Amniotic stem cell (primary cell): ENCODE data around the gene RETN.

Experiments used
- DNase-seq: peaks from one replicate; lab custom pipeline; 2025; lab: John Stamatoyannopoulos, UW

Gene RETN

DNA sequence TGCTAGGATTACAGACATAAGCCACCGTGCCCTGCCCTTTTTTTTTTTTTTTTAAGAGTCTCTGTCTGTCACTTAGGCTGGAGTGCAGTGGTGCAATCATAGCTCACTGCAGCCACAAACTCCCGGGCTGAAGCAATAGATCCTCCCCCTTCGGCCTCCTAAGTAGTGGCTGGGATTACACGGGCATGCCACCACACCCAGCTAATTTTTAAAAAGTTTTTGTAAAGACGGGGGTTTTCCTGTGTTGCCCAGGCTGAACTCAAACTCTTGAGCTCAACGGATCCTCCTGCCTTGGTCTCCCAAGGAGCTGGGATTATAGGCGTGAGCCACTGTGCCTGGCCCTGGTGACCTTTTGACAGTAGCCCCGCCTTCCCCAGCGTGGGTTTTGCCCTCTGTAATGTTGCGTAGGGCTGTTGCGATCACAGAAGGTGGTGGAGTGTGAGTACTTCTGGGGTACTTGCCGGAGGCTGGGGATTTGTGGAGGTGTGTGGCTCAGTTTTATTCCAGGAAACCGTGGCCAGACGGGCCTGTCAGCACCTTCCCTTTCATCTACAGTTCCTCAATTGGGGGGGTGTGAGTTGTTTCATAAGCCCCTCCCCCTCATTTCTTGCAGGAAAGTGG, 11.6 kb upstream of the RETN start:
- no peak for DNase-seq

DNA sequence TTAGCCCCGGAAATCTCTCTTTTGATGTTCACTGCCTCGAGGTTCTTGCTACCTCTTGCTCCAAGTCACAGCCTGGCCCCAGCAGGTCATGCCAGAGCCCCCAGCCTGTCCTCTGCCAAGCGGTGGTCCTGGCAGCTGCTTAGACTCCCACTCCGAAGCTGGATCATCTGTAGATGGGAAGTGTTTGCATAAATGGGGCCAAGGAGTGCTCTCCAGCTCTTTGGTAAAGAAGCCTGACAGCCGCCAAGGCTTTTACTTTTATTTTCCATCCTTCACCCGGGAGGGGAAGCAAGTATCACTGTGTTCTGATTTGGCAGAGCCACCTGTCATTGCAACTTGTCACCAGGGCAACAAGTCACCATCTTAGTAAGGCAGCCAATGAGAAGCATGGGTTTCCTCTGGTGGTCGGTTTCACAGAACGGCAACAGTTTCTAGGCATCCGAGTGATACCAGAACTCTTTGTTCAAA, 10.6 kb upstream of the RETN start:
- no peak for DNase-seq

DNA sequence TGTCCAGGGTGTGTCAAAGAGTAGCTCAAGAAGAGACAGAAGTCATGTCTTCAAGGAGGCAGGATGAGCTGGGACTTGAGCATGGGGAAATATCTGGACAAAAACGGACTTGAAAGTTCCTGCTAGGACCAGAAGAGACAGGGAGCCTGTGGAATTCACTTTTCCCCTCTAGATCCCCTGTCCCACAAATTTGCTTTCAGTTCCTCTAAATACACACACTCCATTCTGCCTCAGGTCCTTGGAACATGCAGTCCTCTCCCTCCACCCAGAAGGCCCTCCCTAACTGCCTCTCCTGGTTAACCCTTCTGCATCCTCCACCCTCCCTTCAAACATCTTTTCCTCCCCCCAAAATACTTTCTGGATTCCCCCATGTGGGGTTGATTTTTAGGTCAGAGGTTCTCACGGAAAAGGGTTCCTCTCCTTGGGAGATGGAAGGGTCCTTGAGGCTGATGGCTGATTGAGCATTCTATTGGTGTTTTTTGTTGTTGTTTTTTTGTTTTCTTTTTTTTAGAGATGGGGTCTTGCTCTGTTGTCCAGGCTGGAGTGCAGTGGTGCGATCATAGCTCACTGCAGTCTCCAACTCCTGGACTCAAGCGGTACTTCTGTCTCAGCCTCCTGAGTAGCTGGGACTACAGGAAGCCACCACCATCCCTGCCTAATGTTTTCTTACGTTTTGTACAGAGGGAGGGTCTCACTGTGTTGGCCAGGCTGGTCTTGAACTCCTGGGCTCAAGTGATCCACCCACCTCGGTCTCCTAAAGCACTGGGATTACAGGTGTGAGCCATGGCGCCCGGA, 6.9 kb upstream of the RETN start:
- DNase-seq, result no peak

DNA sequence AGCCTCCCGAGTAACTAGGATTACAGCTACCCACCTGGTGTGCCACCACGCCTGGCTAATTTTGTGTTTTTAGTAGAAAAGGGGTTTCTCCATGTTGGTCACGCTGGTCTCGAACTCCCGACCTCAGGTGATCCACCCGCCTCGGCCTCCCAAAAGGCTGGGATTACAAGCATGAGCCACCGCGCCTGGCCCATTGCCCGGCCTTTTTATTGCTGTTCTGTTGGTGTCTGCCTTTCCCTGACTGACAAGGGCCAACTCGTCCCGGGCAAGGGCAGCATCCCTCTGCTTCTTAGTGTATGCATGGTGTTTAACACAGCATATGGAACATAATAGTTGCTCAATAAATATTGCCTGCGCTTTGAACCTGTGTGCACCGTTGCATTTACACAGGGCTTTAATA, 6.2 kb upstream of the RETN start:
- DNase-seq, result no peak

DNA sequence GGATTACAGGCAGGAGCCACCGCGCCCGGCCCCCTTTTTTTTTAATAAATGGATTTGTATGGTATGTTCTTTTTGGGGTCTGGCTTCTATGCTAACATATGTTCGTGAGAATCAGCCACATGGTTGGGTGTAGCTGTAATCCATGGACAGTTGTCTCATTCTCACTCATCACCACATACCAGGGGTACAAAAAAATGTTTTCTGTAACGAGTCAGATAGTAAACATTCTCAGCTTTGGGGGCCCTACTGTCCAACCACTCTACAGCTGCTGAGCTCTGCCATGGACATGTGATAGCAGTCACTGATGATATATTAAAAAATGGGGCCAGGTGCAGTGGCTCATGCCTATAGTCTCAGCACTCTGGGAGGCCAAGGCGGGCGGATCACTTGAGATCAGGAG, 5.1 kb upstream of the RETN start:
- DNase-seq, result no peak

DNA sequence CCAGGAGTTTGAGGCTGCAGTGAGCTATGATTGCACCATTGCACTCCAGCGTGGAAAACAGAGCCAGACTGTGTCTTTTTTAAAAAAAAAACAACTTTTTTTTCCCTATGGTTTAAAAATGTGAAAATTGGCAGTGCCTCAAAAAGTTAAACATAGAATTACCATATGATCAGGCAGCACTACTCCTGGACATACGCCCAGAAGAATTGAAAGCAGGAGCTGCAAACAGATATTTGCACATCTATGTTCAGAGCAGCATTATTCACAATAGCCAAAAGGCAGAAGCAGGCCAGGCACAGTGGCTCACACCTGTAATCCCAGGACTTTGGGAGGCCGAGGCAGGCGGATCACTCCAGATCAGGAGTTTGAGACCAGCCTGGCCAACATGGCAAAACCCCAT, 3.8 kb upstream of the RETN start:
- peak; percentile 15 for DNase-seq

DNA sequence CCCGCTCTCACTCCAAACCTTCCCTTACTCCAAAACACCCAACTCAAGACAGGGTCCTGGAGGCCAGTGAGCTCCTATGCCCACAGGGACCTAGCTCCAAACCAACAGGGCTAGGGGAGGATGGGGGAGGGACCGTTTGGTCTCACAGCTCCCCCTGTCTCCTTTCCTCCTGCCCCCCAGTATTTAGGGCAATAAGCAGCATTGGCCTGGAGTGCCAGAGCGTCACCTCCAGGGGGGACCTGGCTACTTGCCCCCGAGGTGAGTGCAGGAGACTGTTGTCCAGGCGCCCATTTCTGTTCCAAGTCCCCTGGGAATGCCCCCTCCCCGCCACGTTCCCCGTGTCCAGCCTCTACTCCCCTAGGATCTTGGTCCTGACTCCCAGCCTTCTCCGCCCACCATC, 792 bp downstream of the RETN start:
- no peak for DNase-seq

DNA sequence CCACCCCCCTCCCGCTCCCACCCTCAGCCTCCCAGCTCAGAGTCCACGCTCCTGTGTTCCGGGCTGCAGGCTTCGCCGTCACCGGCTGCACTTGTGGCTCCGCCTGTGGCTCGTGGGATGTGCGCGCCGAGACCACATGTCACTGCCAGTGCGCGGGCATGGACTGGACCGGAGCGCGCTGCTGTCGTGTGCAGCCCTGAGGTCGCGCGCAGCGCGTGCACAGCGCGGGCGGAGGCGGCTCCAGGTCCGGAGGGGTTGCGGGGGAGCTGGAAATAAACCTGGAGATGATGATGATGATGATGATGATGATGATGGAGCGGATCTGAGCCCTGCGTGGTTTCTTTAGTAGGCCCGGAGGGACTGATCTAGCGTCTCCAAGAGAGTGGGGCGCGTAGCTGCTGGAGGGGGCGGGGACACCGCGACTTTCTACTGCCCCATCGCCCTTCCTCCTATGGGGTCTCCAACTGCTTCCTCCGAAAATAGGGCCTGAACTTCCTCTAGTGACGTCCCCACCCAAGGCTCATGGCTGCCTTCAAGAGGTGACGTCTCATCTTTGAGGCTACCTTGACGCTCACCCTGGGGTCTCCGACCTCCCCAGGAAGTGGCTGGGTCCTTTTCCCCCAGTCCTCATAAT, 1.4 kb downstream of the RETN start:
- DNase-seq, result no peak

DNA sequence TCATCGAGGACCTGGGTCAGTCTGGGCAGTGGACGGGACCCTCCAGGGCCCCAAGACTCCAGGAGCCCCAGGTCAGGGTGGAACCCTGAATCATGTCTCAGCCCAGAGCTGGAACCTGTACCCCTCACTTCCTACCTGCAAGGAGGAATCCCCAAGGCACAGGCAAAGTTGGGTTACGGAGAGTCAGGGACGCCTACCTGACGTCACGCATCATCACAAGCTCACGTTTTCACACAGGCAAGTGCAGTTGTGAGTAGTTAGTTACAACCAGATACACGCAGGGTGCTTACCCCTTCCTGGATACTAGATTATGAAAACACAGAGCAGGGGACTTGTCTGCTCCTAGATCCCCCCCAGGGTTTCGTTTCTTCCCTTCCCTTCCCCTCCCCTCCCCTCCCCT, 1.9 kb downstream of the RETN start:
- no peak for DNase-seq

DNA sequence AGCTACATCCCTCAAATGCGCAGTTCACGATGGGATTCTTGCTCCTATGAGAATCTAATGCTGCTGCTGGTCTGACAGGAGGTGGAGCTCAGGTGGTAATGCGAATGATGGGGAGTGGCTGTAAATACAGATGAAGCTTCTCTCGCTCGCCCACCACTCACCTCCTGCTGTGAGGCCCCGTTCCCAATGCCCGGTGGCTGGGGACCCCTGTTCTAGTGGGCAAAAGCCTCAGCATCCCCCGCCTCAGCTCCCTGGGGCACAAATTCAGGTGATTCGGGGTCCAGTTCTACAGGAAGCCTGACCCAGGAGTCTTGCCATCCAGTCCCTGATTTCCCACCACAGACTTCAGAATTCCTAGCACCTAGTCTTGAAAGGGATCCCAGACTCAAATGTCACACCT, 3.7 kb downstream of the RETN start:
- no peak for DNase-seq

DNA sequence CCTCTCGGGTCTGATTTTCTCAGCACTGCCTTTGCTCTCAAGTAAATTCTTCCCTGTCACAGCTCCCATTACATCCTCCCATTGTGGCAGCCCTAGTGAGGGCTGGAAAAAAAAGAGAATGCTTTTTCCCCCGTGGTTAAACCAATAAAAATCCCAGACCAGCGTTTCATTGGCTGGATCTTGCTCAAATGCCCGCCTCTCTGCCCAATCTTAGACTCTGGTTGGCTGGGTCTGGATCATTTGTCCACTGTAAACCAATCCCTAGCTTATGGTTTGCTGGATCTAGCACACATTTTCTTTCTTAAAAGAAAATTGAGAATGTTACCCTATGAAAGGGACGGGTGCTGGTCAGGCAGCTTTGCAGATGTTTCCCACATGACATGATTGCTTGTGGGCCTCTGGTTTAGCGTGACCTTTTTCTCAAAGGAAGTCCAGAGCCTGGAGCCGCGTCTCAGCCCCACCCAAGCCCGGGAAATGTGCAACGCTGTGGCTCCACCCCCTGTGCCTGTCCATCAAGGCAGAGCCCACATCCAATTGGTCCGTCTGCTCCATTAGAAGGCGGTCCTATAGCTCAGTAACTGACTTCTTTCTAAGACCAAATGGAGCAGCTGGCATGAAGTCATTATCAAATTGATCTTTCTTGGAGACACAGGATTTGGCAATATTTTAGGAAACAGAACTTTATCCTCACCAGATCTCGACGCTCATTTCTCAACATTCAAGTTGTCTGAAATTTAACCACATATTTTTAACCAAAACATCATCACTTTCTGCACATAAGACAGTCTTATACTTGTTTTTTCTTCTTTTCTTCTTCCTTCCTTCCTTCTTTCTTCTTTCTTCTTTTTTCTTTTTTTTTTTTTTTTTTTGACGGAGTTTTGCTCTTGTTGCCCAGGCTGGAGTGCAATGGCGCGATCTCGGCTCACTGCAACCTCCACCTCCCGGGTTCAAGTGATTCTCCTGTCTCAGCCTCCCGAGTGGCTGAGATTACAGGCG, 5.5 kb downstream of the RETN start:
- DNase-seq, result no peak

DNA sequence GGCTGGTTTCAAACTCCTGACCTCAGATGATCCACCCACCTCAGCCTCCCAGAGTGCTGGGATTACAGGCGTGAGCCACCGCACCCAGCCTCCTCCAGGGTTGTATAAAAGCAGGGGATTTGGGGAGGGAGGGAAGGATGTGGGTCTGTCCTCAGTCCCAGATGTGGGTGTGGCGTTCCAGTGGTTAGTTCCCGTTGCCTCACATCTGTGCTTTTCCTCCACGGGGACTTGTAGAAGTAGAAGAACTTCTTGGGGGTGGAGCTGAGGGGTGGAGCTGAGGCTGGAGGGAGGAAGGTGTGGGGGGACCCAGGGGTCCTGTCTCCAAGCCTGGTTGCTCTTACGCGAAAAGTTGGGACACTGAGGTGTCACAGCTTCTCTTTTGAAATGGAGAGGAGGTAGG, 7.5 kb downstream of the RETN start:
- DNase-seq, result no peak

DNA sequence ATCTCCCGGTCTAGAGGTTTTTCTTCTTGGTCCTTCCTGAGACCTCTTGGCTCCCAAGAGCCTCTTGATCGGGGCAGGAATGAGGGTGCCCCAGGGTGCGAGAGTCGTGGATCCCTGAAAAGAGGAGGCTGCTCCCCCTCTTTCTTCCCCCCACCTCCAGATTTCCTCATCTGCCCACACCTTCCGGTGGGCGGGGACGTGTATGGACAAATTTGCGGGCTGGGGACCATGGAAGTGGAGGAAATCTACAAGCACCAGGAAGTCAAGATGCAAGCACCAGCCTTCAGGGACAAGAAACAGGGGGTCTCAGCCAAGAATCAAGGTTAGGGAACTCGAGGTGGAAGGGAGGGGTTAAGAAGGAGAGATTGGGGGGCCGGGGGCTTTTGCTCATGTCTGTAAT, 8.0 kb downstream of the RETN start, which contains the start of gene MCEMP1:
TSS of gene MCEMP1 (plus strand) at position 237 of the 400 bp plus-strand sequence. CDS start at position 268, 31 bp downstream.
- DNase-seq, result no peak

DNA sequence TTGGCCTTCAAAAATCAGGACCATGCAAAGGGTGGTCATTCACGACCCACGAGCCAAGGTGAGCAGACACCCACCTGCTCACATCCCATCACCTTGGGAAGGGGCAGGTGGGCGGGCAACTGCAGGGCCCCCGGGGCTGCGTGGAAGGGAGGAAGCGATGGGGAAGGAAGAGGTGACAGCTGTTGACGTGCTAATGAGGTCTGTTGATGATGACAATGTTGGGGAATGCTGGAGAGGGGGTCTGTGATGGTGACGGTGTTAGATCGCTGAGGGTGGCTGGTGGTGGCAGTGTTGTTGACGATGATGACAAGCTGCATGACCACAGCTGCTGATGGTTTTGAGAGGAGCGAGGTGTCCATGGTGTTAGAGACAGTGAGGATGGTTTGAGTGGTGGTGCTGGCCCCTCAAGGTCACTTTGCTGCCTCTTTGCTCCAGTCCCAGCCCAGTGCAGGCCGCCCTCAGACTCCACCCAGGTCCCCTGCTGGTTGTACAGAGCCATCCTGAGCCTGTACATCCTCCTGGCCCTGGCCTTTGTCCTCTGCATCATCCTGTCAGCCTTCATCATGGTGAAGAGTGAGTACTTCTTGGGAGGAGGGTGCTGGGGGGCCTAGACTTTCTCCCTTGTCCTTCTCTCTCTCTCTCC, 8.9 kb downstream of the RETN start:
- DNase-seq, result no peak

DNA sequence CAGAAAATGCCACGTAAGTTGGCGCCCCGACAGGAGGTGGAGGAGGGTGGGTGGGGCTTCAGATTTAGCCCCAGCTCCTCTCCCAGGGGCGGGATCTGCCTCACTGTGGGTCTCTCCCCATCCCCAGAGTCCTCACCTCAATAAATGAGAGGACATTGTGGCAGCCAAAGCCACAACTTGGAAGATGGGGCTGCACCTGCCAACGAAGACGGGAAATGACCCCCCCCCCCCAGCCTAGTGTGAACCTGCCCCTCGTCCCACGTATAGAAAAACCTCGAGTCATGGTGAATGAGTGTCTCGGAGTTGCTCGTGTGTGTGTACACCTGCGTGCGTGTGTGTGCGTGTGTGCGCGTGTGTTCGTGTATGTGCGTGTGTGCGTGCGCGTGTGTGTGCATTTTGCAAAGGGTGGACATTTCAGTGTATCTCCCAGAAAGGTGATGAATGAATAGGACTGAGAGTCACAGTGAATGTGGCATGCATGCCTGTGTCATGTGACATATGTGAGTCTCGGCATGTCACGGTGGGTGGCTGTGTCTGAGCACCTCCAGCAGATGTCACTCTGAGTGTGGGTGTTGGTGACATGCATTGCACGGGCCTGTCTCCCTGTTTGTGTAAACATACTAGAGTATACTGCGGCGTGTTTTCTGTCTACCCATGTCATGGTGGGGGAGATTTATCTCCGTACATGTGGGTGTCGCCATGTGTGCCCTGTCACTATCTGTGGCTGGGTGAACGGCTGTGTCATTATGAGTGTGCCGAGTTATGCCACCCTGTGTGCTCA, 10.3 kb downstream of the RETN start:
- DNase-seq, result no peak

DNA sequence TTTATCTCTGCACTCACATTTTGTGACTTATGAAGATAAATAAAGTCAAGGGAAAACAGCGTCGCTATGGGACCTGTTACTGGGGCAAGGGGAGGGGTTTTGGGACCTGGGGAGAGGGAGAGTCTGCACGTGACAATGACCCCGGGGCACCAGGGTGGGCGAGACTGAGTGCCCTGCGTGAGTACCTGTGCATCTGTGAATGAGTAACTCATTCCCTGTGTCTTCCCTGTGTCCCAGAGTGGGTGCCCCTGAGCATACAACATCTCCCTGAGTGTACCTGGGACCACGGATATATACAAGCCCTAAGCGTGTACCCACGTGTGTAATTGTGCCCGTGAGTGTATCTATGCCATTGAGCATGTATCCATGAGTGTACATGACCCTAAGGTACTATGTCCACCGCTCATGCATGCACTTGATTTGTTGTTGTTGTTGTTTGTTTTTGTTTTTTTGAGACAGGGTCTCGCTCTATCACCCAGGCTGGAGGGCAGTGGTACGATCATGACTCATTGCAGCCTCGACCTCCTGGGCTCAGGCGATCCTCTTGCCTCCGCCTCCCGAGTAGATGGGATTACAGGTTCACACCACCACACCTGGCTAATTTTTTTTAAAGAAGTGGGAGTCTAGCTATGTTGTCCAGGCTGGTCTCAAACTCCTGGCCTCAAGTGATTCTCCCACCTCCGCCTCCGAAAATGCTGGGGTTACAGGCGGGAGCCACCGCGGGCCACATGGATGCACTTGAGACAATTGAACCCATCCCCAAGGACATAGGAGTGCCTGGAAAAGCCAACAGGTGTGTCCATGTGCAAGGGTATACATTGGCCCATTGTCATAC, 11.1 kb downstream of the RETN start:
- DNase-seq, result no peak

DNA sequence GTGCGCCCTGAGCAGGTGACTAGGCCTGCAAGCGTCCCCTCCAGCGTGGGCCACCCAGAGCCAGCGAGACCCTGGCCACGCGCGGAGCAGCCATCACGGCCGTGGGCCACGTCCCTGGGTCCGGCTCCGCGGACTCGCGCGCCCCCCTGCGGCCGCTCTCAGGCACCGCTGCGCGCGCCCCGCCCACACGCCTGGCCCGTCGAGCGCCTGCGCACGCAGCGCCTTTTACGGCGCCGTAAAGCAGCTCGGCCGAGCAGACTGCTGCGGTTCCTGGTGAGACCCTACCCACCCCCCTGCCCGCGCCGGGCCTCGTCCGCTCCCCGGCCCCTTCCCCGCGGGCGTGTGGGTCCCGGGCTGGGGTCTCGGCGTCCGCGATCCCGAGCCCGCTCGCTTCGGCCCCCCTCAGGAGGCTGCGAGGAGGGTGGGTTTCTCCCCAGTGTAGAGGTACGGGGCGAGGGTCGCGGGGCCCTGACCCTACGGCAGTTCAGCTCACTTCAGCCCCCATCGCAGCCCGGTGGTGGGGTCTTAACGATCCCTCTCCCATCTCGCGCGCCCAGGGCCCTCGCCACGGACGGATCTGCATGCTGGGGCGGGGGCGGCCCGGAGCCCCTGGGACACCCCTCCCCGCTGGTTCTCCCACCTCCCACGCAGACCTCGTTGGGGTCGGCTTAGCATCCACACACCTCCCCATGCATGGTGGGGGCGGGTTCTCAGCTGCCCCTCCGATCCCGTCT, 11.9 kb downstream of the RETN start, which contains the start of gene TRAPPC5:
TSS of gene TRAPPC5 (plus strand) at position 228 of the 734 bp plus-strand sequence. CDS start 1,421 bp downstream, outside the sequence.
- peak; percentile 57 for DNase-seq

DNA sequence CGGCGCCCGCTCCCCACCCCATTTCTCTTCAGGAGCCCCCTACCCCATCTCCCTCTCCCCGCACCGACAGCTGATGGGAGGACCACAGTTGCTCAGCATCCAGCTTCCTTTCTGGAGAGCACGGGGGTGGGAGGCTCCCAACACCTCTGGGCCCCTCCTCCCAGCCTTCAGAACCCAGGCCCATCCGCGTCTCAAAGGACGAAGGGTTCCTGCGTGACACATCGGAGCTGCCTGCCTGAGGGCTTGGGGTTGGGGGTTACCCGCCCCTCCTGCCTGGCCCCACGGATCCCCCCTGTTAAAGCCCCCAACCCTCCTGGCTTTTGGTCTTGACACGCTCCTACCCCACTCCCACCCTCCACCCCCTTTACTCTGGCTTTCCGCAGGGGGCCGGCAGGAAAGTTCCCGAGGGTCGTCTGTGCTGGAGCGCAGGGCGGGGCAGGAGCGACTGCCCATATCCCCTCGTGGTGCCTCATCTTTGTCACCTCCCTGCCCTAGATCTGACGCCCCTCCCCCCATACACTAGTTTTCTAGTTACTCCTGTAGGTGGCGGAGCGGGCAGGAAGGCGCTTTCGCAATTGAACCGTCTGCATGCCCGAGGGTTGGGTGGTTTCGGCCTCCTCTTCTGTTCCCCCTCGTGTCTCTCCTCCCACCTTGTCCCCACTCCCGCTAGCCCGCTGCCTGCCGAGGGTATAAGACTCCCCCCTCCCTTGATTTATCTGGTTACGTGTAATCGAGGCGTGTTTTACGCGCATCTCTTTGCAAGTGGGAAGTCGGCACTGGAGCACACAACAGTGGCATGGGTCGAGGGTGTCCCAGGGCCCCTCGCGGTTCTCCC, 12.7 kb downstream of the RETN start:
- DNase-seq, result peak; percentile 19
